Sigmoid colon (tissue), 7 donors: Measurements from ENCODE around the gene ARHGAP42. TPM values are rescaled to one million over a fixed set of nuclear protein-coding genes. Genes with fewer than 3 reads are reported as not detected.

Experiments used
- DNase-seq: peaks from one replicate; pipeline ENCODE4 v3.0.0-alpha.2; 2019
- H3K27ac ChIP-seq, 4 donors: fragments of 200-600 bp; sonication (generic); one replicate each; pipeline ENCODE4 v1.5.1; 2016 to 2019; ENCODE audit warnings: mild to moderate bottlenecking in 1 of 4
- H3K27me3 ChIP-seq, 3 donors: fragments of 200-600 bp; sonication (generic); one replicate each; pipeline ENCODE4 v1.5.1; 2019; ENCODE audit warnings: mild to moderate bottlenecking in 1 of 3
- H3K36me3 ChIP-seq, 4 donors: fragments of 200-600 bp; sonication (generic); one replicate each; pipeline ENCODE4 v1.5.1; 2016 to 2019
- H3K4me1 ChIP-seq, 4 donors: fragments of 200-600 bp; sonication (generic); one replicate each; pipeline ENCODE4 v1.5.1; 2017 to 2019
- H3K4me3 ChIP-seq, 4 donors: fragments of 200-600 bp; sonication (generic); one replicate each; pipeline ENCODE4 v1.5.1; 2017 to 2019; ENCODE audit warnings: mild to moderate bottlenecking in 2 of 4, moderate library complexity in 1 of 4
- H3K9me3 ChIP-seq, 4 donors: fragments of 200-600 bp in 3 of 4; sonication (generic) in 3 of 4; one replicate each; pipeline versions ENCODE4 v1.5.1 to v1.6.1; 2013 to 2019
- CTCF ChIP-seq, 4 experiments: fragments of 450-650 bp in 3 of 4; fragments of 200-600 bp in 1 of 4; IDR thresholded peaks; one replicate each; pipeline ENCODE4 v1.5.1; 2016 to 2019; ENCODE audit warnings: antibody characterized with exemption in 4 of 4, mild to moderate bottlenecking in 3 of 4, moderate library complexity in 2 of 4
- EP300 ChIP-seq, 4 donors: sonication (generic); formaldehyde crosslinking; IDR thresholded peaks; one replicate each; pipeline ENCODE4 v1.6.1; 2017; ENCODE audit warnings: antibody characterized with exemption in 4 of 4
- POLR2A ChIP-seq, 2 donors: fragments of 450-650 bp; IDR thresholded peaks; one replicate each; pipeline ENCODE4 v1.6.1; 2016; ENCODE audit warnings: antibody characterized with exemption in 2 of 2, mild to moderate bottlenecking in 2 of 2, moderate library complexity in 2 of 2
- POLR2AphosphoS5 ChIP-seq, 4 donors: sonication (generic); formaldehyde crosslinking; IDR thresholded peaks; one replicate each; pipeline ENCODE4 v1.6.1; 2017; ENCODE audit warnings: antibody characterized with exemption in 4 of 4
- WGBS, 2 donors: extraction: QIAGEN DNeasy Blood & Tissue Kit; methylation state at CpG; one replicate each; pipeline ENCODE4 v1.1.7; 2013; 5-methylcytosine and 5-hydroxymethylcytosine counted together
- intact Hi-C: fragments of 100-400 bp; cut with DNase I; formaldehyde crosslinking; loops from one replicate; pipeline ENCODE4 v1.15.1; 2023
- polyA plus RNA-seq, 3 donors: library from polyadenylated mRNA; stranded (reverse); fragments of 200-250 nt; gene quantifications; one replicate each; pipeline ENCODE4 v1.2.3, GENCODE V29; 2013
- total RNA-seq, 4 donors: library from RNA; depleted of rRNA; stranded (reverse); fragments of >200 nt; gene quantifications; one replicate each; pipeline ENCODE4 v1.1.0, GENCODE V29; 2016
- donor health status: healthy with polysubstance abuse.
- donor health status: Bipolar disorder and iron deficiency.
- donor health status: healthy.

ARHGAP42 gene
- total and polyA plus RNA-seq, 7 donors: 4.2 to 16.9 (median 6.4) TPM

DNA sequence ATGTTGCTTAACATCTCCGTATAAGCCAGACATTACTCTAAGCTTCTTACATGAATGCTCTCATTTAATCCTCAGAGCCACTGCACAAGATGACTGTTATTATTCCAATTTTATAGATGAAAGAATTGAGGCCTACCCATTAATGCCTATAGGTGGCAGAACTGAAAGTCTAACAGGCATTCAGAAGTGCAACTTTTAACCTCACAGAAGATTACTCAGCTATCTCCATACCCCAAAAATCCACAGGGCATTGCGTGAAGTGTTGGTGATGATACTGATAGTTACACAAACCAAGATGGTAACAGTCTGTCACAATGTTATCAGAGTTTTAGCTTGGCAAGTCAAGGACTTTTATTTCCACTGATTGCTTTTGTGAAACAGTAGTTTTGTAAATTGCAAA, 130.5 kb downstream of the ARHGAP42 start:
- 82 to 97% methylated on average over 2 of the region's 2 CpGs for WGBS, 2 donors
- no peaks in the 10 kb centered on the region for H3K4me1 ChIP-seq
- TF ChIP-seq POLR2AphosphoS5 (IDR thresholded peaks at IDR 0.05) (no peak), EP300 (IDR thresholded peaks at IDR 0.05) (no peak), CTCF (IDR thresholded peaks at IDR 0.05) (no peak), POLR2A (IDR thresholded peaks at IDR 0.05) (no peak)
- no peak overlapping the region for H3K27ac ChIP-seq
- no peaks in the 10 kb centered on the region for H3K27me3 ChIP-seq
- H3K4me3 ChIP-seq: no peak overlapping the region
- no peak for DNase-seq
- intact Hi-C loops: no loop called here
- H3K9me3 ChIP-seq: no peaks in the 10 kb centered on the region
- H3K36me3 ChIP-seq: no peaks in the 10 kb centered on the region

DNA sequence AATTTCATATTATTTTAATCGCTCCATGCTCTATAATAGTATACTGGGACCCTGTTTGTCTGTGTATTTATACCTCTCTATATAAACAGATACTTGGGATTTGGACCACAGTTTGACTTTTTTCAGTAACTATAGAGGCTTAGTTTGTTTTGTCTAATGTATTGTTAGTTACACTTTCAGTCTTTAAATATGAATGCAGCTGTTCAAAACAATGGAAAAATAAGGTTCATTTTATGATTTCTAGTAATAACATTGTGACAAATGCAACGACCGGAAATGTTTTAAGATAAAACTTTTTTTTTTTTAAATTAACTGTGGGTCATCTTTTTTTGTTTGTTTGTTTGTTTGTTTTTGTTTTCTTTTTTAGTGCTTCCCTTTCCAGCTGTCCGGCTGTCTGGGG, 133.5 kb downstream of the ARHGAP42 start:
- 81 to 88% methylated on average over 4 of the region's 4 CpGs for whole genome bisulfite sequencing, 2 donors
- H3K4me1 ChIP-seq: peaks cover 0 to 9% (median 1%) of the 10 kb centered on the region in 4 donors

DNA sequence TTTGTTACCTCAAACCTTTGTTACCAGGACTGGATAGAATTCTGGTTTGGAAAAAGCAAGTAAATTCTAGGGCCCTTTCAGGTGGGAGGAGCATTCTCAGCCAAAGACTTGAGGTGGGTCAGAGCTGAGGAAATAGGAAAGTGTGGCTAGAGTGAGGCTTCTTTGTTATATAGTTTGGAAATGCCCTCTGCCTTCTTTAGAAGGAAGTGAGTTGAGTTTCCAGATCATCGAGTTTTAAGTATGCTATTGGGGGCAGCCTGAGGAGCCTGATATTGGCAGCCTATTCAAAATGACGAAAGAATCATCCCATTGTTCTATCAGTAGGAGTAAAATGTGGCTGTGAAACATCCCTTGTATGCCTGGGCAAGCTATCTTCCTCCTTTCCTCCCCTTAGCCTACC, 134.1 kb downstream of the ARHGAP42 start:
- Histone ChIP-seq H3K27ac (no peak overlapping the region), H3K27me3 (no peaks in the 10 kb centered on the region), H3K4me3 (no peak overlapping the region), H3K36me3 (no peaks in the 10 kb centered on the region), H3K4me1 (peaks cover 0 to 11% (median 2%) of the 10 kb centered on the region in 4 donors), H3K9me3 (no peaks in the 10 kb centered on the region)
- intact Hi-C loops: no loop called here
- no peak for DNase-seq
- no peak for TF ChIP-seq POLR2AphosphoS5 (IDR thresholded peaks at IDR 0.05)
- TF ChIP-seq POLR2A (IDR thresholded peaks at IDR 0.05): no peak
- TF ChIP-seq EP300 (IDR thresholded peaks at IDR 0.05): no peak
- TF ChIP-seq CTCF (IDR thresholded peaks at IDR 0.05): no peak
- WGBS, 2 donors: 66% methylated on average over 2 of the region's 2 CpGs

More for the DNA sequence above, 133.5 kb downstream of the ARHGAP42 start:
- Histone ChIP-seq H3K27me3 (no peaks in the 10 kb centered on the region), H3K36me3 (no peaks in the 10 kb centered on the region), H3K4me3 (no peak overlapping the region), H3K27ac (no peak overlapping the region), H3K9me3 (no peaks in the 10 kb centered on the region)
- intact Hi-C loops: no loop called here
- TF ChIP-seq CTCF (IDR thresholded peaks at IDR 0.05) (no peak), EP300 (IDR thresholded peaks at IDR 0.05) (no peak), POLR2AphosphoS5 (IDR thresholded peaks at IDR 0.05) (no peak), POLR2A (IDR thresholded peaks at IDR 0.05) (no peak)
- no peak for DNase-seq

DNA sequence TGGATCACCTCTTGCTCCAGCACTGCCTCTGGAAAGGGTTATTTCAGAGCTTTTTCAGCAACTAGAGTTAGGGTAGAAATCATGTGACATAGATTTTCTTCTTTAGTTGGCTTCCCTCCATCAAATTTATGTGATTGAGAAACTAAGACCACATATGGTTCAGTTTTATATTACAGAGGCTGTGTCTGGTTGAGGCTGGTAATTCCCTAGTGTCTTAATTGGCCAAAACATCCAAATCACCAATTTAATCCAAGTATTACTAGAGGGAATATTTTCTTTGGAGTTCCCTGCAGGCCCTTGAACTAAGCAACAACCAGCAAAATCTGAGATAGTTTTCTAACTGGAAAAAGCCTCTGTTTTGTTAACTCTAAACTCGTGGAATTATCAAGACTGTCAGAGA, 136.3 kb downstream of the ARHGAP42 start:
- Histone ChIP-seq H3K9me3 (no peaks in the 10 kb centered on the region), H3K4me1 (peaks cover 0 to 11% (median 2%) of the 10 kb centered on the region in 4 donors), H3K4me3 (no peak overlapping the region), H3K36me3 (no peaks in the 10 kb centered on the region), H3K27me3 (no peaks in the 10 kb centered on the region), H3K27ac (peak overlapping the region in 2 of 4 donors; percentile 16 to 19)
- no peak for TF ChIP-seq POLR2A (IDR thresholded peaks at IDR 0.05)
- TF ChIP-seq POLR2AphosphoS5 (IDR thresholded peaks at IDR 0.05): no peak
- TF ChIP-seq EP300 (IDR thresholded peaks at IDR 0.05): no peak
- TF ChIP-seq CTCF (IDR thresholded peaks at IDR 0.05): no peak
- no peak for DNase-seq
- WGBS, 2 donors: 73 to 81% methylated on average over 1 of the region's 1 CpG
- intact Hi-C loops: no loop called here
